Measurements from ENCODE around the gene HAAO. TPM values are rescaled to one million over a fixed set of nuclear protein-coding genes. Genes with fewer than 3 reads are reported as not detected.

HAAO gene
- total and polyA plus RNA-seq, 2 experiments from 2014 or later: 2.6 to 3.2 TPM

DNA sequence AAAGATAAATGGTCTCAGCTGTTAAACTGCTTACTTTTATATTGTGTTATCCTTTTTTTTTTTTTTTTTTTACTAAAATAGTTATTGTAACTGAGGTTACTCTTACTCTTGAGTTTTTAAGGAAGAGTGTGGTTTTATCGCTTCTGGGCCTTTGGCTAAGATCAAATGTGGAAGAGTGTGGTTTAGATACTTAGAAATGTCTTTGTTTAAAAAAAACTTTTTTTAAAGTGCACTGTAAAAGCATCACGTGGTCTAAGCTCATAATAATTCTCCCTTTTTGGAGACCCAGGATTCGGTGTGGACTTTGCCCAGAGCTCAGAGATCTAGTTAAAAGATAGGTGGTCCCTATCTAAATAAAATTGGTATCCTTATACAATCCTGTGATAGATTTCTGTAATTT lies 16.6 kb downstream of the HAAO start:
- H3K27me3 Mint-ChIP-seq (ENCODE audit: insufficient read depth, low read depth, poor library complexity): peaks cover 4% of the 10 kb centered on the region
- Histone ChIP-seq H3K36me3 (ENCODE audit: insufficient read depth) (peaks cover 26% of the 10 kb centered on the region), H3K4me2 (no peak overlapping the region), H3K79me2 (replicated peaks; ENCODE audit: insufficient read depth) (no peaks in the 10 kb centered on the region), H3K9me2 (ENCODE audit: insufficient read depth) (no peaks in the 10 kb centered on the region), H3K27me3 (ENCODE audit: insufficient read depth) (no peaks in the 10 kb centered on the region), H3F3A (replicated peaks; ENCODE audit: low read depth) (0 out of 2 replicates have a peak, but pooled peaks cover 4% of the 10 kb centered on the region), H2AFZ (no peak overlapping the region), H4K20me1 (replicated peaks; ENCODE audit: insufficient read depth) (no peaks in the 10 kb centered on the region), H3K27ac (ENCODE audit: low read depth) (no peak overlapping the region), H3K4me1 (ENCODE audit: insufficient read depth) (peaks cover 21% of the 10 kb centered on the region), H3K4me3 (no peak overlapping the region)
- DNase-seq (ENCODE audit: low spot score): no peak
- ATAC-seq: no peak
- TF ChIP-seq NANOG (IDR thresholded peaks at IDR 0.05; ENCODE audit: borderline replicate concordance) (no peak), JUNB (IDR thresholded peaks at IDR 0.05; ENCODE audit: unreplicated experiment) (no peak), STAT1 (IDR thresholded peaks at IDR 0.05; ENCODE audit: unreplicated experiment) (no peak), ZNF331 (CRISPR knock-in tag; IDR thresholded peaks at IDR 0.05; ENCODE audit: low read depth) (no peak), POLR2AphosphoS5 (IDR thresholded peaks at IDR 0.05; ENCODE audit: low read depth) (no peak), ZNF114 (CRISPR knock-in tag; IDR thresholded peaks at IDR 0.05) (no peak)
- TF ChIP-seq, protein P1, sequence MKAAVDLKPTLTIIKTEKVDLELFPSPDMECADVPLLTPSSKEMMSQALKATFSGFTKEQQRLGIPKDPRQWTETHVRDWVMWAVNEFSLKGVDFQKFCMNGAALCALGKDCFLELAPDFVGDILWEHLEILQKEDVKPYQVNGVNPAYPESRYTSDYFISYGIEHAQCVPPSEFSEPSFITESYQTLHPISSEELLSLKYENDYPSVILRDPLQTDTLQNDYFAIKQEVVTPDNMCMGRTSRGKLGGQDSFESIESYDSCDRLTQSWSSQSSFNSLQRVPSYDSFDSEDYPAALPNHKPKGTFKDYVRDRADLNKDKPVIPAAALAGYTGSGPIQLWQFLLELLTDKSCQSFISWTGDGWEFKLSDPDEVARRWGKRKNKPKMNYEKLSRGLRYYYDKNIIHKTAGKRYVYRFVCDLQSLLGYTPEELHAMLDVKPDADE (IDR thresholded peaks at IDR 0.05): no peak
- TF ChIP-seq, protein P2, sequence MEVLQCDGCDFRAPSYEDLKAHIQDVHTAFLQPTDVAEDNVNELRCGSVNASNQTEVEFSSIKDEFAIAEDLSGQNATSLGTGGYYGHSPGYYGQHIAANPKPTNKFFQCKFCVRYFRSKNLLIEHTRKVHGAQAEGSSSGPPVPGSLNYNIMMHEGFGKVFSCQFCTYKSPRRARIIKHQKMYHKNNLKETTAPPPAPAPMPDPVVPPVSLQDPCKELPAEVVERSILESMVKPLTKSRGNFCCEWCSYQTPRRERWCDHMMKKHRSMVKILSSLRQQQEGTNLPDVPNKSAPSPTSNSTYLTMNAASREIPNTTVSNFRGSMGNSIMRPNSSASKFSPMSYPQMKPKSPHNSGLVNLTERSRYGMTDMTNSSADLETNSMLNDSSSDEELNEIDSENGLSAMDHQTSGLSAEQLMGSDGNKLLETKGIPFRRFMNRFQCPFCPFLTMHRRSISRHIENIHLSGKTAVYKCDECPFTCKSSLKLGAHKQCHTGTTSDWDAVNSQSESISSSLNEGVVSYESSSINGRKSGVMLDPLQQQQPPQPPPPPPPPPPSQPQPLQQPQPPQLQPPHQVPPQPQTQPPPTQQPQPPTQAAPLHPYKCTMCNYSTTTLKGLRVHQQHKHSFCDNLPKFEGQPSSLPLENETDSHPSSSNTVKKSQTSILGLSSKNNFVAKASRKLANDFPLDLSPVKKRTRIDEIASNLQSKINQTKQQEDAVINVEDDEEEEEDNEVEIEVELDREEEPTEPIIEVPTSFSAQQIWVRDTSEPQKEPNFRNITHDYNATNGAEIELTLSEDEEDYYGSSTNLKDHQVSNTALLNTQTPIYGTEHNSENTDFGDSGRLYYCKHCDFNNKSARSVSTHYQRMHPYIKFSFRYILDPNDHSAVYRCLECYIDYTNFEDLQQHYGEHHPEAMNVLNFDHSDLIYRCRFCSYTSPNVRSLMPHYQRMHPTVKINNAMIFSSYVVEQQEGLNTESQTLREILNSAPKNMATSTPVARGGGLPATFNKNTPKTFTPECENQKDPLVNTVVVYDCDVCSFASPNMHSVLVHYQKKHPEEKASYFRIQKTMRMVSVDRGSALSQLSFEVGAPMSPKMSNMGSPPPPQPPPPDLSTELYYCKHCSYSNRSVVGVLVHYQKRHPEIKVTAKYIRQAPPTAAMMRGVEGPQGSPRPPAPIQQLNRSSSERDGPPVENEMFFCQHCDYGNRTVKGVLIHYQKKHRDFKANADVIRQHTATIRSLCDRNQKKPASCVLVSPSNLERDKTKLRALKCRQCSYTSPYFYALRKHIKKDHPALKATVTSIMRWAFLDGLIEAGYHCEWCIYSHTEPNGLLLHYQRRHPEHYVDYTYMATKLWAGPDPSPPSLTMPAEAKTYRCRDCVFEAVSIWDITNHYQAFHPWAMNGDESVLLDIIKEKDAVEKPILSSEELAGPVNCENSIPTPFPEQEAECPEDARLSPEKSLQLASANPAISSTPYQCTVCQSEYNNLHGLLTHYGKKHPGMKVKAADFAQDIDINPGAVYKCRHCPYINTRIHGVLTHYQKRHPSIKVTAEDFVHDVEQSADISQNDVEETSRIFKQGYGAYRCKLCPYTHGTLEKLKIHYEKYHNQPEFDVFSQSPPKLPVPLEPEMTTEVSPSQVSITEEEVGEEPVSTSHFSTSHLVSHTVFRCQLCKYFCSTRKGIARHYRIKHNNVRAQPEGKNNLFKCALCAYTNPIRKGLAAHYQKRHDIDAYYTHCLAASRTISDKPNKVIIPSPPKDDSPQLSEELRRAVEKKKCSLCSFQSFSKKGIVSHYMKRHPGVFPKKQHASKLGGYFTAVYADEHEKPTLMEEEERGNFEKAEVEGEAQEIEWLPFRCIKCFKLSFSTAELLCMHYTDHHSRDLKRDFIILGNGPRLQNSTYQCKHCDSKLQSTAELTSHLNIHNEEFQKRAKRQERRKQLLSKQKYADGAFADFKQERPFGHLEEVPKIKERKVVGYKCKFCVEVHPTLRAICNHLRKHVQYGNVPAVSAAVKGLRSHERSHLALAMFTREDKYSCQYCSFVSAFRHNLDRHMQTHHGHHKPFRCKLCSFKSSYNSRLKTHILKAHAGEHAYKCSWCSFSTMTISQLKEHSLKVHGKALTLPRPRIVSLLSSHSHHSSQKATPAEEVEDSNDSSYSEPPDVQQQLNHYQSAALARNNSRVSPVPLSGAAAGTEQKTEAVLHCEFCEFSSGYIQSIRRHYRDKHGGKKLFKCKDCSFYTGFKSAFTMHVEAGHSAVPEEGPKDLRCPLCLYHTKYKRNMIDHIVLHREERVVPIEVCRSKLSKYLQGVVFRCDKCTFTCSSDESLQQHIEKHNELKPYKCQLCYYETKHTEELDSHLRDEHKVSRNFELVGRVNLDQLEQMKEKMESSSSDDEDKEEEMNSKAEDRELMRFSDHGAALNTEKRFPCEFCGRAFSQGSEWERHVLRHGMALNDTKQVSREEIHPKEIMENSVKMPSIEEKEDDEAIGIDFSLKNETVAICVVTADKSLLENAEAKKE (CRISPR knock-in tag; IDR thresholded peaks at IDR 0.05): no peak
- H3K9me3 Mint-ChIP-seq: peaks cover 51% of the 10 kb centered on the region
- no peak overlapping the region for H3K4me3 Mint-ChIP-seq
- peaks cover 41% of the 10 kb centered on the region for H3K36me3 Mint-ChIP-seq (ENCODE audit: low read depth)
- H3K27ac Mint-ChIP-seq: no peak overlapping the region
- H3K4me1 Mint-ChIP-seq: peaks cover 15% of the 10 kb centered on the region
